ENCODE results near the gene PATJ. TPM values are rescaled to one million over a fixed set of nuclear protein-coding genes. Genes with fewer than 3 reads are reported as not detected.

PATJ gene
- total RNA-seq, 1 experiment from 2014 or later: 47.3 TPM

DNA sequence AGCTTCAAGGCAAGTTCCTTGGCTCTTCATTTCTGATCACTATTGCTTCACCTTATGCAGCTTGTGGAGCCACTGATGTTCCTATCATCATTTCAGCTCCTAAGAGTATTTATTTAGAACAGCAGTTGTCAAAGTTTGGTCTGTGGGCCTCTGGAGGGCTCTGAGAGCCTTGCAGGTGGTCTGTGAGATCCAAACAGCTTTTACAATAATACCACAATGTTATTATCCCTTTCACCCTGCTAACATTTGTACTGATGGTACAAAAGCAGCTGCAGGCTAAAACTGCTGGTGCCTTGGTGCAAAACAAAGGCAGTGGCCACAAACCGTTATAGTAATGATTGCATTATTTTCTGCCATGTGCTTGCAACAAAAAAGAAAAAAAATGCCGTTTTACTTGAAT lies 33.8 kb downstream of the PATJ start:
- Histone ChIP-seq H2BK5ac (ENCODE audit: insufficient read length, low read length) (no peak overlapping the region), H2BK20ac (ENCODE audit: low read depth, low read length, poor library complexity, severe bottlenecking) (no peak overlapping the region), H4K91ac (ENCODE audit: insufficient read length, low read depth, low read length) (no peak overlapping the region), H3K23ac (ENCODE audit: insufficient read length, low read depth, low read length) (no peak overlapping the region), H2AFZ (ENCODE audit: low read length) (no peak overlapping the region), H3K4me1 (ENCODE audit: insufficient read depth, low read length) (no peaks in the 10 kb centered on the region), H2BK120ac (ENCODE audit: low read depth, low read length, poor library complexity, severe bottlenecking) (no peak overlapping the region), H3K9ac (ENCODE audit: extremely low read depth, insufficient read length, low read length) (no peak overlapping the region), H3K27ac (ENCODE audit: insufficient read length, low read depth, low read length) (no peak overlapping the region), H3K27me3 (ENCODE audit: insufficient read depth, low read length) (no peaks in the 10 kb centered on the region), H3K18ac (ENCODE audit: insufficient read length, low read depth, low read length) (no peak overlapping the region), H3K4ac (ENCODE audit: low read depth, low read length) (no peak overlapping the region), H3K56ac (ENCODE audit: insufficient read length, low read depth, low read length) (no peak overlapping the region), H3K14ac (ENCODE audit: insufficient read depth, low read length) (no peak overlapping the region), H2BK15ac (ENCODE audit: low read depth, low read length) (no peak overlapping the region), H4K20me1 (ENCODE audit: control insufficient read depth, insufficient read depth, insufficient read length) (no peaks in the 10 kb centered on the region), H2BK12ac (ENCODE audit: insufficient read length, low read depth, low read length) (no peak overlapping the region), H2AK5ac (ENCODE audit: insufficient read length, low read length) (no peak overlapping the region), H3K79me1 (ENCODE audit: insufficient read depth, low read depth, low read length, poor library complexity, severe bottlenecking) (no peaks in the 10 kb centered on the region), H3K4me2 (ENCODE audit: insufficient read depth, insufficient read length, low read length) (no peak overlapping the region), H3T11ph (ENCODE audit: low read length) (no peak overlapping the region), H3K79me2 (ENCODE audit: insufficient read depth, low read length) (no peaks in the 10 kb centered on the region), H3K23me2 (ENCODE audit: insufficient read length, low read depth, low read length, poor library complexity, severe bottlenecking) (no peaks in the 10 kb centered on the region), H3K9me3 (ENCODE audit: control insufficient read depth, low read depth, low read length) (no peaks in the 10 kb centered on the region), H4K5ac (ENCODE audit: insufficient read length, low read depth, low read length) (no peak overlapping the region), H4K8ac (replicated peaks; ENCODE audit: insufficient read length, low read depth, low read length) (no peak overlapping the region)
- DNase-seq: no peak
- no peaks in the 10 kb centered on the region for H3K9me3 Mint-ChIP-seq
- TF ChIP-seq, protein P1, sequence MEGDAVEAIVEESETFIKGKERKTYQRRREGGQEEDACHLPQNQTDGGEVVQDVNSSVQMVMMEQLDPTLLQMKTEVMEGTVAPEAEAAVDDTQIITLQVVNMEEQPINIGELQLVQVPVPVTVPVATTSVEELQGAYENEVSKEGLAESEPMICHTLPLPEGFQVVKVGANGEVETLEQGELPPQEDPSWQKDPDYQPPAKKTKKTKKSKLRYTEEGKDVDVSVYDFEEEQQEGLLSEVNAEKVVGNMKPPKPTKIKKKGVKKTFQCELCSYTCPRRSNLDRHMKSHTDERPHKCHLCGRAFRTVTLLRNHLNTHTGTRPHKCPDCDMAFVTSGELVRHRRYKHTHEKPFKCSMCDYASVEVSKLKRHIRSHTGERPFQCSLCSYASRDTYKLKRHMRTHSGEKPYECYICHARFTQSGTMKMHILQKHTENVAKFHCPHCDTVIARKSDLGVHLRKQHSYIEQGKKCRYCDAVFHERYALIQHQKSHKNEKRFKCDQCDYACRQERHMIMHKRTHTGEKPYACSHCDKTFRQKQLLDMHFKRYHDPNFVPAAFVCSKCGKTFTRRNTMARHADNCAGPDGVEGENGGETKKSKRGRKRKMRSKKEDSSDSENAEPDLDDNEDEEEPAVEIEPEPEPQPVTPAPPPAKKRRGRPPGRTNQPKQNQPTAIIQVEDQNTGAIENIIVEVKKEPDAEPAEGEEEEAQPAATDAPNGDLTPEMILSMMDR (conservative IDR thresholded peaks at IDR 0.05): no peak
- no peak overlapping the region for H3K27ac Mint-ChIP-seq
- no CpG with 5 or more reads among the region's 2 CpGs for WGBS (ENCODE audit: extremely low coverage, insufficient read length, low lambda C conversion rate)
- peaks cover 5 to 45% (median 30%) of the 10 kb centered on the region in 3 experiments; a peak in 6 of 7 replicates for H3K36me3 Mint-ChIP-seq (ENCODE audit: insufficient read depth in 1 of 3, low read depth in 3 of 3)
- H3K27me3 Mint-ChIP-seq (ENCODE audit: low read depth): no peaks in the 10 kb centered on the region
- no peak overlapping the region for H3K4me3 Mint-ChIP-seq
- no peaks in the 10 kb centered on the region for H3K4me1 Mint-ChIP-seq

Measured in H9 (cell line).